HEK293 (cell line): Measurements from ENCODE around the gene LRRTM2.

ENCODE experiments used
- CTCF ChIA-PET: fragments of 350-600 bp; formaldehyde crosslinking; extraction: SDS; loops from one replicate; lab custom pipeline; 2021; ENCODE audit warnings: antibody characterized with exemption; lab: Yijun Ruan, JAX
- POLR2A ChIA-PET: fragments of 300-600 bp; formaldehyde crosslinking; extraction: SDS; loops from one replicate; lab custom pipeline; 2020; ENCODE audit warnings: antibody characterized with exemption, inconsistent platforms; lab: Yijun Ruan, JAX
- H3K27ac ChIP-seq: fragments of 200-500 bp; sonication (Bioruptor generic); 2 replicates; pipeline ENCODE4 v1.5.1; 2014; ENCODE audit warnings: low read depth, low read length, control low read depth, inconsistent platforms; ENCODE audit errors: extremely low read depth
- H3K36me3 ChIP-seq, 2 experiments: fragments of 200-500 bp in 1 of 2; sonication (Bioruptor generic) in 1 of 2; 1 replicate in 1 of 2; 2 replicates in 1 of 2; pipeline ENCODE4 v1.5.1; 2014 to 2017; ENCODE audit warnings: inconsistent platforms in 2 of 2, low read length in 2 of 2; ENCODE audit not compliant: control insufficient read depth in 2 of 2, insufficient read depth in 1 of 2
- H3K4me1 ChIP-seq: fragments of 200-500 bp; sonication (Bioruptor generic); 2 replicates; pipeline ENCODE4 v1.5.1; 2014; ENCODE audit warnings: mild to moderate bottlenecking, low read length, inconsistent platforms; ENCODE audit not compliant: control insufficient read depth, insufficient read depth
- H3K4me3 ChIP-seq: 2 replicates; pipeline ENCODE4 v1.5.1; 2011; ENCODE audit warnings: low read depth, mild to moderate bottlenecking, control low read depth, low read length, moderate library complexity
- H3K9me3 ChIP-seq: fragments of 200-500 bp; sonication (Bioruptor generic); 2 replicates; pipeline ENCODE4 v1.5.1; 2014; ENCODE audit warnings: low read depth, low read length, inconsistent platforms; ENCODE audit not compliant: control insufficient read depth, insufficient read depth
- ATF2 ChIP-seq: fragments of 450-650 bp; formaldehyde crosslinking; IDR thresholded peaks from 2 replicates; pipeline ENCODE4 v1.5.1; 2016; ENCODE audit warnings: missing biosample characterization, missing genetic modification characterization, low read depth
- CTCF ChIP-seq: fragments of 450-650 bp; formaldehyde crosslinking; IDR thresholded peaks from 2 replicates; pipeline ENCODE4 v1.5.1; 2016; ENCODE audit warnings: missing biosample characterization, missing genetic modification characterization
- GLI2 ChIP-seq: fragments of 450-650 bp; formaldehyde crosslinking; IDR thresholded peaks from 2 replicates; pipeline ENCODE4; 2017; ENCODE audit warnings: missing biosample characterization, missing genetic modification characterization, low read depth, borderline replicate concordance
- MEIS1 ChIP-seq: sonication (generic); formaldehyde crosslinking; IDR thresholded peaks from 2 replicates; pipeline ENCODE4 v1.8.1; 2022; ENCODE audit warnings: missing genetic modification reagents, mild to moderate bottlenecking, borderline replicate concordance
- YY2 ChIP-seq: fragments of 450-650 bp; formaldehyde crosslinking; IDR thresholded peaks from 2 replicates; pipeline ENCODE4 v1.5.1; 2016; ENCODE audit warnings: missing biosample characterization, missing genetic modification characterization
- ZBTB21 ChIP-seq: fragments of 450-650 bp; formaldehyde crosslinking; IDR thresholded peaks from 2 replicates; pipeline ENCODE4 v1.5.1; 2017; ENCODE audit warnings: missing biosample characterization, missing genetic modification characterization
- ZFHX2 ChIP-seq: fragments of 450-650 bp; formaldehyde crosslinking; conservative IDR thresholded peaks from 2 replicates; pipeline ENCODE4 v1.5.1; 2016; ENCODE audit warnings: missing biosample characterization, missing genetic modification characterization
- ZNF280D ChIP-seq: fragments of 450-650 bp; formaldehyde crosslinking; IDR thresholded peaks from 2 replicates; pipeline ENCODE4 v1.5.1; 2016; ENCODE audit warnings: missing biosample characterization, missing genetic modification characterization
- ZNF654 ChIP-seq: fragments of 450-650 bp; formaldehyde crosslinking; IDR thresholded peaks from 2 replicates; pipeline ENCODE4 v1.5.1; 2016; ENCODE audit warnings: low read depth, missing biosample characterization, missing genetic modification characterization
- ZNF658 ChIP-seq: fragments of 450-650 bp; formaldehyde crosslinking; IDR thresholded peaks from 2 replicates; pipeline ENCODE4; 2016; ENCODE audit warnings: missing biosample characterization, missing genetic modification characterization
- TF ChIP-seq, protein P1 (sequence below): fragments of 450-650 bp; formaldehyde crosslinking; conservative IDR thresholded peaks from 2 replicates; pipeline ENCODE4 v1.5.1; 2016; ENCODE audit warnings: low read depth, missing biosample characterization, missing genetic modification characterization
- TF ChIP-seq, protein P2 (sequence below): fragments of 450-650 bp; formaldehyde crosslinking; IDR thresholded peaks from 2 replicates; pipeline ENCODE4 v1.5.1; 2016; ENCODE audit warnings: missing biosample characterization, missing genetic modification characterization

The LRRTM2 gene

DNA sequence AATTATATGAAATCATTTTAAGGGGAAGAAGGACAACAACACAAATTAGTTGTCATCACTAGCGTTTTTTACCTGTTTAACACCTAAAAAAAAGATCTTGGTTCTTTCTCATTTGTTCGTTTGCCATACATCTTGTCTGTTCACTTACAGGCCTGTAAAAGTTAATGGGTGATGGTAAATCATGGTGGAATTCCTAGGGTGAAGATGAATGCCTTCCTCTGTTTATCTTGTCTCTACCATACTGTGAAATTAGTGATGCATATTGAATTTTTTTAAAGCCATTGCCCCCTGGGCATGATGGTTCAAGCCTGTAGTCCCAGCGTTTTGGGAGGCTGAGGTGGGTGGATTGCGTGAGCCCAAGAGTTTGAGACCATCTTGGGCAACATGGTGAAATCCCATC, 46.6 kb downstream of the LRRTM2 start (continued):
- TF ChIP-seq ZNF280D (tag by site-specific recombination), result no peak
- TF ChIP-seq ZFHX2 (tag by site-specific recombination), result no peak

DNA sequence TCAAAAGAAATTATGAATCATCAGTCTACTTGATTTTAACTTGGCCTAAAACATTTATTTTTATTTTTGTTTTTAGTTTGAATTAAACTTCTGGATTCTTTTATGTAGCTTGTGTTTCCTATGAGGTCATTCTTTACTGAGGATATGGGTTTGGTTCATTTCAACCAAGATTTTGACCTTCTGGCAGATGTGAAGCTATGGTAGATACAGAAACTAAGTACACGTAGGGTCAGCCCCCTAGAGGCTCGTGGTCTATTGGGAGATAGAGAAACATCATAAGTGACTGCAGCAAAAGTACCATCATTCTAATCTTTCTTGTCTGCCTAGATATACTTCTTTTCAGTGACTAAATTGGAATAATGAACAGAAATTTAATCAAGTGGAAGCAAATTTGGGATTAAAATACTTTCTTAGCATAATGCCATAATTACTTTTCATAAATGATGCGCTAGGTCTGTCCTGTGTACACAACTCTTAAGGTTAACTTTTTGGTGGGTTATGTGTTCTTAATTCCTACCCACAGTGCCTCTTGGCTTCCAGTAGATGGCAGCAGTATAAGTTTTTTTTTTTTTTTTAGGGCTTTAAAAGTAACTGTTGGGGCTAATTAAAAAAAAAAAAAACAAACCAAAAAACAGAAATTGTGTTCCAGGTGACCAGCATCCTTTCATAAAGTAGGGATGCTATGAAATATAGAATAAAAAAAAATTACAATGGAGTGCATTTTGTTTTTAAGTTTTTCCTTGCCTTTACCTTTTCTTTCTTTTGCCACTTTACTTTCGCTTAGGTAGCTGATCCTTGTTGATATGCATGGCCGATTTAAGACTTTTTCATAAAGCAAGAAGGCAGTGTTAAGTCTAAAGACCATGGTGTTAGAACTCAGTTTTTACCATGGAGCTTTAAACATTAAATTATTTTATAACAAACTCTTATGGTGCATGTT, 49.9 kb downstream of the LRRTM2 start:
- H3K4me3 ChIP-seq, result no peak overlapping the region
- H3K9me3 ChIP-seq, result no peaks in the 10 kb centered on the region
- H3K4me1 ChIP-seq, result peaks cover 12% of the 10 kb centered on the region
- POLR2A ChIA-PET, result interaction anchor here (0.7 kb wide), 1 partner anchor 469 kb away, joined by 3 read pairs; no protein-coding TSS in a partner anchor
- CTCF ChIA-PET, result interaction anchor here (0.5 to 2.9 kb wide), 27 partner anchors 8 to 931 kb away, joined by 3 to 17 read pairs (median 4); partner anchors contain the start of gene LRRTM2
- no peak overlapping the region for H3K27ac ChIP-seq
- H3K36me3 ChIP-seq, result peaks cover 15 to 39% of the 10 kb centered on the region in 2 experiments
- TF ChIP-seq CTCF (tag by site-specific recombination) (0 out of 2 replicates have a peak, but pooled peaks have one; percentile 9), MEIS1 (CRISPR knock-in tag) (no peak), YY2 (tag by site-specific recombination) (no peak), ZBTB21 (tag by site-specific recombination) (peak; percentile 43; the same call in 1 of the 2 replicates), ZNF658 (tag by site-specific recombination) (no peak), GLI2 (tag by site-specific recombination) (no peak), ZNF654 (tag by site-specific recombination) (peak; percentile 13), ATF2 (tag by site-specific recombination) (peak; percentile 86)
- TF ChIP-seq, protein P1, sequence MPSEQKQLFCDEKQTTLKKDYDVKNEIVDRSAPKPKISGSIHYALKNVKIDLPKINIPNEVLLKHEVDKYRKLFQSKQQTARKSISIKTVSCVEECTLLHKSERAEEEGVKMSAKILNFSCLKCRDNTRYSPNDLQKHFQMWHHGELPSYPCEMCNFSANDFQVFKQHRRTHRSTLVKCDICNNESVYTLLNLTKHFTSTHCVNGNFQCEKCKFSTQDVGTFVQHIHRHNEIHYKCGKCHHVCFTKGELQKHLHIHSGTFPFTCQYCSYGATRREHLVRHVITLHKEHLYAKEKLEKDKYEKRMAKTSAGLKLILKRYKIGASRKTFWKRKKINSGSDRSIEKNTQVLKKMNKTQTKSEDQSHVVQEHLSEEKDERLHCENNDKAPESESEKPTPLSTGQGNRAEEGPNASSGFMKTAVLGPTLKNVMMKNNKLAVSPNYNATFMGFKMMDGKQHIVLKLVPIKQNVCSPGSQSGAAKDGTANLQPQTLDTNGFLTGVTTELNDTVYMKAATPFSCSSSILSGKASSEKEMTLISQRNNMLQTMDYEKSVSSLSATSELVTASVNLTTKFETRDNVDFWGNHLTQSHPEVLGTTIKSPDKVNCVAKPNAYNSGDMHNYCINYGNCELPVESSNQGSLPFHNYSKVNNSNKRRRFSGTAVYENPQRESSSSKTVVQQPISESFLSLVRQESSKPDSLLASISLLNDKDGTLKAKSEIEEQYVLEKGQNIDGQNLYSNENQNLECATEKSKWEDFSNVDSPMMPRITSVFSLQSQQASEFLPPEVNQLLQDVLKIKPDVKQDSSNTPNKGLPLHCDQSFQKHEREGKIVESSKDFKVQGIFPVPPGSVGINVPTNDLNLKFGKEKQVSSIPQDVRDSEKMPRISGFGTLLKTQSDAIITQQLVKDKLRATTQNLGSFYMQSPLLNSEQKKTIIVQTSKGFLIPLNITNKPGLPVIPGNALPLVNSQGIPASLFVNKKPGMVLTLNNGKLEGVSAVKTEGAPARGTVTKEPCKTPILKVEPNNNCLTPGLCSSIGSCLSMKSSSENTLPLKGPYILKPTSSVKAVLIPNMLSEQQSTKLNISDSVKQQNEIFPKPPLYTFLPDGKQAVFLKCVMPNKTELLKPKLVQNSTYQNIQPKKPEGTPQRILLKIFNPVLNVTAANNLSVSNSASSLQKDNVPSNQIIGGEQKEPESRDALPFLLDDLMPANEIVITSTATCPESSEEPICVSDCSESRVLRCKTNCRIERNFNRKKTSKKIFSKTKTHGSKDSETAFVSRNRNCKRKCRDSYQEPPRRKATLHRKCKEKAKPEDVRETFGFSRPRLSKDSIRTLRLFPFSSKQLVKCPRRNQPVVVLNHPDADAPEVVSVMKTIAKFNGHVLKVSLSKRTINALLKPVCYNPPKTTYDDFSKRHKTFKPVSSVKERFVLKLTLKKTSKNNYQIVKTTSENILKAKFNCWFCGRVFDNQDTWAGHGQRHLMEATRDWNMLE (tag by site-specific recombination), result no peak
- TF ChIP-seq, protein P2, sequence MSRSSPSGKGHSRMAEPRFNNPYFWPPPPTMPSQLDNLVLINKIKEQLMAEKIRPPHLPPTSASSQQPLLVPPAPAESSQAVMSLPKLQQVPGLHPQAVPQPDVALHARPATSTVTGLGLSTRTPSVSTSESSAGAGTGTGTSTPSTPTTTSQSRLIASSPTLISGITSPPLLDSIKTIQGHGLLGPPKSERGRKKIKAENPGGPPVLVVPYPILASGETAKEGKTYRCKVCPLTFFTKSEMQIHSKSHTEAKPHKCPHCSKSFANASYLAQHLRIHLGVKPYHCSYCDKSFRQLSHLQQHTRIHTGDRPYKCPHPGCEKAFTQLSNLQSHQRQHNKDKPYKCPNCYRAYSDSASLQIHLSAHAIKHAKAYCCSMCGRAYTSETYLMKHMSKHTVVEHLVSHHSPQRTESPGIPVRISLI, result peak; percentile 65
